SK-N-SH (cell line): ENCODE measurements around the gene MBNL1. TPM values are rescaled to one million over a fixed set of nuclear protein-coding genes. Genes with fewer than 3 reads are reported as not detected.

Source experiments
- CTCF ChIA-PET: fragments of 300-600, 350-600 bp; formaldehyde crosslinking; extraction: SDS; loops from one replicate; lab custom pipeline; 2021; lab: Yijun Ruan, JAX
- POLR2A ChIA-PET: fragments of 350-600 bp; sonication (Branson Sonifier 250); formaldehyde crosslinking; extraction: SDS; loops from one replicate; lab custom pipeline; 2020; ENCODE audit warnings: antibody characterized with exemption, inconsistent platforms; lab: Yijun Ruan, JAX
- DNase-seq: peaks from one replicate; pipeline ENCODE4 v3.0.0; 2012
- H2AFZ ChIP-seq: fragments of 200-600 bp; sonication (generic); 2 replicates; pipeline ENCODE4 v1.8.1; 2016; ENCODE audit warnings: antibody characterized with exemption, mild to moderate bottlenecking, low read depth
- H3F3A ChIP-seq: fragments of 200-600 bp; sonication (generic); replicated peaks from 2 replicates; pipeline ENCODE3; 2016; ENCODE audit warnings: antibody characterized with exemption, mild to moderate bottlenecking; ENCODE audit not compliant: insufficient read depth
- H3K27ac ChIP-seq, 2 experiments: fragments of 200-500 bp in 1 of 2; fragments of 200-600 bp in 1 of 2; sonication (Bioruptor generic) in 1 of 2; sonication (generic), shearing (Covaris generic) in 1 of 2; 2 replicates each; pipeline versions ENCODE4 v1.5.1 to v1.6.1; 2014 to 2016; ENCODE audit warnings: low read depth in 2 of 2, inconsistent platforms in 1 of 2, low read length in 1 of 2, mild to moderate bottlenecking in 1 of 2, mixed read lengths in 1 of 2
- H3K27me3 ChIP-seq: fragments of 200-600 bp; sonication (generic), shearing (Covaris generic); 2 replicates; pipeline ENCODE4 v1.6.1; 2016; ENCODE audit warnings: mixed run types; ENCODE audit not compliant: insufficient read depth
- H3K36me3 ChIP-seq, 2 experiments: fragments of 200-500 bp in 1 of 2; fragments of 200-600 bp in 1 of 2; sonication (Bioruptor generic) in 1 of 2; sonication (generic) in 1 of 2; replicated peaks in 1 of 2; 2 replicates each; pipeline versions ENCODE3 to v1.5.1; 2014 to 2016; ENCODE audit warnings: low read length in 1 of 2, mild to moderate bottlenecking in 1 of 2; ENCODE audit not compliant: insufficient read depth in 2 of 2, control insufficient read depth in 1 of 2
- H3K4me1 ChIP-seq, 2 experiments: fragments of 200-500 bp in 1 of 2; fragments of 200-600 bp in 1 of 2; sonication (Bioruptor generic) in 1 of 2; sonication (generic), shearing (Covaris generic) in 1 of 2; 2 replicates each; pipeline versions ENCODE4 v1.5.1 to v1.6.1; 2014 to 2016; ENCODE audit warnings: low read depth in 1 of 2, low read length in 1 of 2, mixed run types in 1 of 2; ENCODE audit not compliant: insufficient read depth in 2 of 2, control insufficient read depth in 1 of 2
- H3K4me2 ChIP-seq: fragments of 200-600 bp; sonication (generic), shearing (Covaris generic); 2 replicates; pipeline ENCODE4 v1.6.1; 2017; ENCODE audit warnings: mixed run types
- H3K4me3 ChIP-seq, 2 experiments: fragments of 200-500 bp in 1 of 2; fragments of 200-600 bp in 1 of 2; sonication (Bioruptor generic) in 1 of 2; sonication (generic), shearing (Covaris generic) in 1 of 2; 2 replicates each; pipeline versions ENCODE4 v1.5.1 to v1.8.1; 2014 to 2016; ENCODE audit warnings: low read depth in 2 of 2, inconsistent platforms in 1 of 2, low read length in 1 of 2, mild to moderate bottlenecking in 1 of 2, mixed read lengths in 1 of 2, moderate library complexity in 1 of 2
- H3K79me2 ChIP-seq: fragments of 200-600 bp; sonication (generic); 2 replicates; pipeline ENCODE4 v1.8.1; 2017; ENCODE audit warnings: mild to moderate bottlenecking; ENCODE audit not compliant: insufficient read depth
- H3K9ac ChIP-seq: fragments of 200-600 bp; sonication (generic); 2 replicates; pipeline ENCODE4 v1.6.1; 2017; ENCODE audit warnings: mixed run types
- H3K9me2 ChIP-seq: fragments of 200-600 bp; sonication (generic); 2 replicates; pipeline ENCODE4 v1.6.1; 2017; ENCODE audit warnings: mixed run types
- H3K9me3 ChIP-seq: fragments of 200-600 bp; sonication (generic); 2 replicates; pipeline ENCODE4 v1.6.1; 2017; ENCODE audit warnings: mixed run types, mild to moderate bottlenecking, moderate library complexity
- H4K20me1 ChIP-seq: fragments of 200-600 bp; sonication (generic); 2 replicates; pipeline ENCODE4 v1.6.1; 2017; ENCODE audit warnings: mild to moderate bottlenecking, mixed run types; ENCODE audit not compliant: insufficient read depth
- CHD2 ChIP-seq: fragments of 150-350 bp; IDR thresholded peaks from 2 replicates; pipeline ENCODE4 v1.6.1; 2018; ENCODE audit warnings: low read length; ENCODE audit not compliant: partially characterized antibody
- CTCF ChIP-seq: fragments of 200-600 bp; sonication (generic); IDR thresholded peaks from 2 replicates; pipeline ENCODE4 v1.6.1; 2017; ENCODE audit warnings: antibody characterized with exemption, mild to moderate bottlenecking, moderate library complexity
- FOXM1 ChIP-seq: IDR thresholded peaks from 2 replicates; pipeline ENCODE4 v1.4.0; 2012; ENCODE audit warnings: low read depth, mild to moderate bottlenecking
- GABPA ChIP-seq: IDR thresholded peaks from 2 replicates; pipeline ENCODE4 v1.4.0; 2012; ENCODE audit warnings: low read depth, mild to moderate bottlenecking
- IRF3 ChIP-seq: fragments of 150-350 bp; IDR thresholded peaks from 2 replicates; pipeline ENCODE4 v1.6.1; 2016; ENCODE audit warnings: mild to moderate bottlenecking, low read depth, low read length
- JUND ChIP-seq: IDR thresholded peaks from 2 replicates; pipeline ENCODE4 v1.4.0; 2012
- MEF2A ChIP-seq: IDR thresholded peaks from 2 replicates; pipeline ENCODE4 v1.4.0; 2012; ENCODE audit warnings: low read depth, borderline replicate concordance
- NFIC ChIP-seq: IDR thresholded peaks from 2 replicates; pipeline ENCODE4 v1.4.0; 2012; ENCODE audit warnings: borderline replicate concordance
- POLR2AphosphoS5 ChIP-seq: IDR thresholded peaks from 2 replicates; pipeline ENCODE4 v1.6.1; 2012; ENCODE audit warnings: low read depth, low read length
- RAD21 ChIP-seq: IDR thresholded peaks from 2 replicates; pipeline ENCODE4 v1.6.1; 2012; ENCODE audit warnings: mild to moderate bottlenecking, low read length
- RCOR1 ChIP-seq: fragments of 150-350 bp; IDR thresholded peaks from 2 replicates; pipeline ENCODE4 v1.6.1; 2017; ENCODE audit warnings: antibody characterized with exemption, low read length
- RXRA ChIP-seq: IDR thresholded peaks from 2 replicates; pipeline ENCODE4 v1.4.0; 2012; ENCODE audit warnings: low read depth, mild to moderate bottlenecking, borderline replicate concordance
- SIN3A ChIP-seq: IDR thresholded peaks from 2 replicates; pipeline ENCODE4 v1.6.1; 2012; ENCODE audit warnings: low read depth, mild to moderate bottlenecking, low read length, moderate library complexity, borderline replicate concordance
- SMC3 ChIP-seq: IDR thresholded peaks from 2 replicates; pipeline ENCODE4 v1.6.1; 2012; ENCODE audit warnings: low read depth, low read length, improper control_type of control experiment
- TCF12 ChIP-seq: IDR thresholded peaks from 2 replicates; pipeline ENCODE4 v1.4.0; 2012
- TEAD4 ChIP-seq: IDR thresholded peaks from 2 replicates; pipeline ENCODE4 v1.4.0; 2012; ENCODE audit warnings: mild to moderate bottlenecking, borderline replicate concordance; ENCODE audit not compliant: insufficient read depth
- USF2 ChIP-seq: fragments of 150-350 bp; IDR thresholded peaks from 2 replicates; pipeline ENCODE4 v1.6.1; 2017; ENCODE audit warnings: antibody characterized with exemption, low read length, low read depth, borderline replicate concordance
- YY1 ChIP-seq: IDR thresholded peaks from 2 replicates; pipeline ENCODE4 v1.4.0; 2012; ENCODE audit warnings: low read depth, mild to moderate bottlenecking
- ZBTB33 ChIP-seq: IDR thresholded peaks from 2 replicates; pipeline ENCODE4 v1.4.0; 2012; ENCODE audit warnings: low read depth, borderline replicate concordance
- polyA plus RNA-seq, 3 experiments: library from polyadenylated mRNA; depleted of rRNA; stranded (reverse); fragments of >200 nt; gene quantifications; 2 replicates each; pipeline ENCODE4 v1.2.3, GENCODE V29; 2012

MBNL1 gene
- polyA plus RNA-seq, 1 of the 3 experiments (the other 2 are of a cell fraction) = 44.3 TPM

GRCh38 chr3:152426393-152426792, 157.7 kb downstream of the MBNL1 start:
- H3K4me1 ChIP-seq = peaks cover 10 to 14% of the 10 kb centered on the region in 2 experiments
- POLR2A ChIA-PET = no interaction called here
- no peak overlapping the region for H3K9ac ChIP-seq
- H3K4me3 ChIP-seq = no peak overlapping the region
- no peaks in the 10 kb centered on the region for H3K9me3 ChIP-seq
- H3K36me3 ChIP-seq = peaks cover 0 to 20% of the 10 kb centered on the region in 2 experiments
- CTCF ChIA-PET = no interaction called here
- no peak for DNase-seq
- no peak for TF ChIP-seq MEF2A
- no peak for TF ChIP-seq SMC3
- no peak for TF ChIP-seq ZBTB33
- no peak for TF ChIP-seq YY1
- no peak for TF ChIP-seq CHD2
- TF ChIP-seq JUND = no peak
- no peak for TF ChIP-seq RXRA
- no peak for TF ChIP-seq TCF12
- TF ChIP-seq RCOR1 = no peak
- TF ChIP-seq POLR2AphosphoS5 = no peak
- no peak for TF ChIP-seq GABPA
- TF ChIP-seq TEAD4 = no peak
- no peak for TF ChIP-seq USF2
- no peak for TF ChIP-seq SIN3A
- no peak for TF ChIP-seq CTCF
- no peak for TF ChIP-seq IRF3
- no peak for TF ChIP-seq FOXM1
- no peak for TF ChIP-seq RAD21
- TF ChIP-seq NFIC = no peak
- H3K4me2 ChIP-seq = no peak overlapping the region
- peaks cover 45% of the 10 kb centered on the region for H3F3A ChIP-seq
- no peaks in the 10 kb centered on the region for H3K27me3 ChIP-seq
- H4K20me1 ChIP-seq = peaks cover 14% of the 10 kb centered on the region; the same call in 1 of the 2 replicates
- peak overlapping the region in 1 of 2 experiments; percentile 43; a peak in 1 of 4 replicates for H3K27ac ChIP-seq
- peaks cover 89% of the 10 kb centered on the region for H3K79me2 ChIP-seq
- no peak overlapping the region for H2AFZ ChIP-seq
- no peaks in the 10 kb centered on the region for H3K9me2 ChIP-seq
